SJCRH30 (cell line): ENCODE results near the gene GLCE. TPM values are rescaled to one million over a fixed set of nuclear protein-coding genes. Genes with fewer than 3 reads are reported as not detected.
"Not testable (repeated sequence)": the region's sequence is repeated elsewhere in the genome, so short reads cannot be mapped to it uniquely, and the experiment has no call there.

Experiments used
- DNase-seq, 2 experiments: peaks; one replicate each; pipeline ENCODE4 v3.0.0-alpha.2; 2015 to 2020
- H3K27ac ChIP-seq: fragments of 250-450 bp; sonication (Bioruptor Pico); 2 replicates; pipeline ENCODE4 v1.5.1; 2020; ENCODE audit warnings: mild to moderate bottlenecking, moderate library complexity
- H3K27me3 ChIP-seq: fragments of 250-450 bp; sonication (Bioruptor Pico); 2 replicates; pipeline ENCODE4 v1.5.1; 2020; ENCODE audit warnings: mild to moderate bottlenecking, moderate library complexity
- H3K36me3 ChIP-seq: fragments of 250-450 bp; sonication (Bioruptor Pico); 2 replicates; pipeline ENCODE4 v1.5.1; 2020; ENCODE audit warnings: mild to moderate bottlenecking, moderate library complexity
- H3K4me1 ChIP-seq: fragments of 250-450 bp; sonication (Bioruptor Pico); 2 replicates; pipeline ENCODE4 v1.5.1; 2020; ENCODE audit warnings: mild to moderate bottlenecking, moderate library complexity
- H3K4me3 ChIP-seq: fragments of 250-450 bp; sonication (Bioruptor Pico); 2 replicates; pipeline ENCODE4 v1.5.1; 2020; ENCODE audit warnings: mild to moderate bottlenecking, moderate library complexity
- H3K9me3 ChIP-seq: fragments of 250-450 bp; sonication (Bioruptor Pico); replicated peaks from 2 replicates; pipeline ENCODE4 v1.5.1; 2020; ENCODE audit warnings: mild to moderate bottlenecking, moderate library complexity
- total RNA-seq: library from RNA; depleted of rRNA; stranded (reverse); fragments of >200 nt; shearing (Covaris generic); gene quantifications from 2 replicates; pipeline ENCODE4 v1.2.3, GENCODE V29; 2014

Gene GLCE
- total RNA-seq, 1 experiment from 2014 or later: 51.2 TPM

DNA sequence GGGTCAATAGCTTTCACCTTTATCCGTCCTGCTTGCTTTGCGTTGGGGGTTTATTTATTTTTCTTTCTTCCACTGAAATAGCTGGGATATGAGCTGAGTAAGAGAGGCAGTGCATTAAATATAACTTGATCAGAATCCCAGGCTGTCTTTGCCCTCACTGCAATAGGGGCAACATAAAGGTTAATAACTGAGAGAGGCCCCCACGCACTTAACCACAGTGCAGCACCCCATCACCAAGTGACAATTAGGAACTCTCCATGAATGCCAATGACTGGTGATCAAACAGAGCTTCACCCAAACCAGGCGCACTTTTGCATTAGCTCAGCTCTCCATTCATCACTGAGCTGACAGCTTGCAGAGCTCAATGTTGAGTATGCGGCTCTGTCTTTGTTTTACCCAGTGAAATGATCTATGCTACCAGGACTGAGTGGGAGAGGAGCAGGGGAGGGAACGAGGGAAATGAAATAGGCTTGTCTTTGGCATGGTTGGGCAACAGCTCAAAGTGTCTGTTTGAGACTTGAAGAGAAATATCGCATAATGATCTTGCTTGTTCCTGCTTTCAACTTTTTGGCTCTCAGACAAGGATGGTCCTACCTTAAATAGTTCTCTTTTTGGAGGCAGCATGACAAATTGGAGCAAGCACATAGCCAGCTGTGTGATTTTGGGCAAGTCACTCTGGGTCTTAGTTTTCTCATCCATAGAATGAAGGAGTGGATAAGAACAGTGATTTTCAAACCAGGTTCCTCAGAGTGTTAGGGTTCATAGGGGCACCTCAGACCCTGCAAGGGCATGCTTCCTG, 14.5 kb upstream of the GLCE start:
- H3K27me3 ChIP-seq: no peaks in the 10 kb centered on the region
- no peak for DNase-seq
- no peaks in the 10 kb centered on the region for H3K9me3 ChIP-seq
- no peak overlapping the region for H3K27ac ChIP-seq
- H3K36me3 ChIP-seq: no peaks in the 10 kb centered on the region
- no peak overlapping the region for H3K4me3 ChIP-seq
- H3K4me1 ChIP-seq: peaks cover 13% of the 10 kb centered on the region; the same call in 1 of the 2 replicates

DNA sequence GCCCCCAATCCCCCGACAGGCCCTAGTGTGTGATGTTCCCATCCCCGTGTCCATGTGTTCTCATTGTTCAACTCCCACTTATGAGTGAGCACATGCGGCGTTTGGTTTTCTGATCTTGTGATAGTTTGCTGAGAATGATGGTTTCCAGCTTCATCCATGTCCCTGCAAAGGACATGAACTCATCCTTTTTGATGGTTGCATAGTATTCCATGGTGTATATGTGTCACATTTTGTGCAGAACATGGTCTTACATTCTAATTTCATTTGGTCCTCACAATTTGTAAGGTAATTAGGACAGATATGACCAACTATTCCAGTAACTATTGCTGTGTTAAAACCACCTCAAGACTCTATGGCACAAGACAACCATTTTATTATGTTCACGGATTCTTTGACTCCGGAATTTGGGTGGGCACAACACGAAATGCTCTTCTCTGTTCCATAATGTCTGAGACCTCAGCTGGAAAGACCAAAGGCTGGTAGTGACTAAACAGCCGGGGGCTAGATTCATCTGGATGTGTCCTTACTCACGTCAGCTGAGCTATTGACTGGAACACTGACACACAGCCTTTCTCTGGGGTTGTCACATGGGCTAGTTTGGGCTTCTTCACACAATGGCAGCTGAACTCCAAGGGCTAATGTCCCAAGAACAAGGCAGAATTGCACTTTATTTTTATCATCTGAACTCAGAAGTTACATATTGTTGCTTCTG, 13.6 kb upstream of the GLCE start:
- no peak overlapping the region for H3K4me3 ChIP-seq
- no peak for DNase-seq
- H3K27ac ChIP-seq: no peak overlapping the region
- H3K27me3 ChIP-seq: no peaks in the 10 kb centered on the region
- no peaks in the 10 kb centered on the region for H3K36me3 ChIP-seq
- peaks cover 6% of the 10 kb centered on the region; the same call in 1 of the 2 replicates for H3K4me1 ChIP-seq
- no peaks in the 10 kb centered on the region for H3K9me3 ChIP-seq

DNA sequence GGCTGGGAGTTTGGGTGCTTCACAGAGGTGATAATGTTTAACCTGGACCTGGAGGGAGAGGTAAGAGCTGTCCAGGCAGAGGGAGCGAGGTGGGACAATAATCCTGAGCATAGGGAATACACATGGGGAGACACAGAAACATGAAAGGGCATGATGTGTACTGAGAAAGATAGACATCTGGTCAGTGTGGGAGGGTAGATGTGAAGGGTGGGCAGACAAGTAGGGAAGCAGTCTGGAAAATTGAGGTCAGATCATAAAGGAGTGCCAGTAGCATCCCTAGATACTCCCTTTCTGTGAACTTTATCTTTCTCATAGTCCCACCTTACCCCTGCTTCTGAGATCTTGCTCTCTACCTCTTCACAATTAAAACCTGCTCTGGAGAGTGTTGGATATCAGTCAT, 12.0 kb upstream of the GLCE start:
- H3K27ac ChIP-seq: no peak overlapping the region
- no peaks in the 10 kb centered on the region for H3K27me3 ChIP-seq
- peaks cover 5% of the 10 kb centered on the region; the same call in 1 of the 2 replicates for H3K4me1 ChIP-seq
- H3K36me3 ChIP-seq: no peaks in the 10 kb centered on the region
- DNase-seq: no peak
- H3K4me3 ChIP-seq: no peak overlapping the region
- no peaks in the 10 kb centered on the region for H3K9me3 ChIP-seq

DNA sequence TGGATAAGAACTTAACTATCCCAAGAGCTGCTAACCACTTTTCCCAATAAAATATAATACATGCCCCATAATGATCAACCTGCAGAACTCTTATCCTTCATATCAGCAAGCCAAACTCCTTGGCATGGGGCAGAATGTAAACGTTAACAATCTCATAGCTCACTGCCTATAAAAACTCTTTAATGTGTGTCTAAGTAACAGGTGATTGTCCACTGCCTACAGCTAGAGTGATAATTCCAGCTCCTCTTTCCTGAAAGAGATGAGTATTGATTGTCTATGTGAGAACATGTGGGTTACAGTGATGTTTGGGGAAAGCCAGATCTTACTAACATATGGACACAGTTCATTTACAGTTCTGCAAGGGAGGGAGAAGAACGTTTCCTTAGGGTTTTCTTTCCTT, 11.3 kb upstream of the GLCE start:
- H3K27ac ChIP-seq: no peak overlapping the region
- no peaks in the 10 kb centered on the region for H3K27me3 ChIP-seq
- H3K9me3 ChIP-seq: no peaks in the 10 kb centered on the region; the same call in 1 of the 2 replicates
- H3K4me3 ChIP-seq: no peak overlapping the region
- no peaks in the 10 kb centered on the region for H3K36me3 ChIP-seq
- peaks cover 5% of the 10 kb centered on the region; the same call in 1 of the 2 replicates for H3K4me1 ChIP-seq
- DNase-seq: no peak

DNA sequence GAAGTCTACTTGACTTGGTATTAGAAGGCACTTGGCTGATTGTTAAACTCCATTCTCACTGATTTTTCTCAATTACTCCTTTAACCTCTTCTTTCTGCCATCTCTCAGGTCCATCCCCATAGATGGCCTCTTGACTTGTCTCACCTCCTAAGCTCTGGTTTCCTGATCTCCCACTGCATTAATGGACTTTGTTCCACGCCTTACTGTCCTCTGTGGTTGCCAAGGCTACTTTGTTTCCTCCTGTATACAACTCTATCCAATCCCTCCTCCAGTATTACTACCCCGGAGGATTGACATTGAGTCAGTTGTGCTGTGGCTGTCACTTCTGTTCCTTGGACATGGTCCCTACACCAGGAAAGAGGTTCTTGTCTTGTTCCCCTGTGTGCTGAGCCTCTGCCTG, 10.6 kb upstream of the GLCE start:
- no peaks in the 10 kb centered on the region for H3K36me3 ChIP-seq
- H3K4me1 ChIP-seq: peaks cover 11% of the 10 kb centered on the region; the same call in 1 of the 2 replicates
- no peaks in the 10 kb centered on the region for H3K27me3 ChIP-seq
- H3K4me3 ChIP-seq: no peak overlapping the region
- no peaks in the 10 kb centered on the region; the same call in 1 of the 2 replicates for H3K9me3 ChIP-seq
- no peak overlapping the region for H3K27ac ChIP-seq
- DNase-seq: no peak

DNA sequence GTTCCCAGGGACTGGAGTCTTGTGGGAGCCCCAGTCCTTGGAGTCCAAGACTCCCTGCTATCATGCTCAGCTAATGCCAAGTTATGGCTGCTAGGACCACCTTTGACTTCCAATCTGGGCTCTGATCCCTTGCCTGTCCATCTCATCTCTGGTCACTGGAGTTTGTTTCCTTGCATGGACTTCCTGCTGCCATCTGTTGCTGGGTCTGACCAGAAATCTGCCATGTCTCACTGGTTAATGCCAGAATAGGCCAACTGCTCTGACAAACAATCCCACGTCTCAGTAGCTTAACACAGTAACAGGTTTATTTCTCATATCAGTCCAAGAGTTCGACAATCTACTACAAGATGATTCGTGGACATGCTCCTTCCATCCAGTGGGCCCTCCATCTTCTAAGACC, 10.1 kb upstream of the GLCE start:
- H3K27ac ChIP-seq: no peak overlapping the region

DNA sequence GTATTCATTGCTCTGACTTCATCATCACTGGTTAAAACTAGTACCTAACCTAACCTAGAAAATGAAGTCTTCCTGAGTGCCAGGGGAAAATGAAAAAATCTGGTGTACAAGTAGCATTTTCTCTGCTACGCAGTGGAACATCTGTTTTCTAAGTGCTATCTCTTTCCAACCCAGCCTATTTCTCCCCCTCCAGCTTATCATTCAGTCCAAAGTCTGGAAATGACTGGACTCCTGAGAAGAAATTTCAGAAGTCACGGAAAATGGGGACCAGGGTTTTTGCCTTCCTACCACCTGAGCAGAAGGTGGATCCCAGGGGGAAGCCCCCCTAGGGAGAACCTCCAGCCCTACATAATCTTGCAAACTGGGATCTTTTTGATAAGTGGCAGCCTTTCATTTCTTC, 9.6 kb upstream of the GLCE start:
- no peak for DNase-seq
- H3K4me1 ChIP-seq: peaks cover 12% of the 10 kb centered on the region; the same call in 1 of the 2 replicates

More for the DNA sequence above, 10.1 kb upstream of the GLCE start:
- H3K9me3 ChIP-seq: no peaks in the 10 kb centered on the region; the same call in 1 of the 2 replicates
- DNase-seq: no peak
- H3K4me3 ChIP-seq: no peak overlapping the region
- no peaks in the 10 kb centered on the region for H3K27me3 ChIP-seq
- H3K36me3 ChIP-seq: no peaks in the 10 kb centered on the region
- peaks cover 12% of the 10 kb centered on the region; the same call in 1 of the 2 replicates for H3K4me1 ChIP-seq

DNA sequence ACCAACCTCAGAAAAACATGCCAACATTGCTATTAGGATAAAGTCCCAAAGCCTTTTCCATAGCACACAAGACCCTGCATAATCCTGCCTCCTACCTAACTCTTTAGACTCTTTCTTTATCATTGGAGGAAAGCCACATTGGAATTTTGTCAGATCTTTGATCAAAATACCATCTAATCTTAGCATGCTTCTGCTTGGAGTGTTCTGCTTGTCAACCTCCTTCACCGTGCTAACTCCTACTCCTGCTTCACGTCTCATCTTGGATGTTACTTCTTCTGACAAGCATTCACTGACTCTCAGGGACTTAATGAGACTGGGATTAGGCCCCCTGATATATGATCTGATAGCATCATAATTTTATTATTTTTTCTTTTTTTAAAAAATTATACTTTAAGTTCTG, 7.4 kb upstream of the GLCE start:
- DNase-seq: no peak
- peaks cover 7% of the 10 kb centered on the region; the same call in 1 of the 2 replicates for H3K4me1 ChIP-seq
- H3K27me3 ChIP-seq: no peaks in the 10 kb centered on the region
- H3K27ac ChIP-seq: no peak overlapping the region
- no peak overlapping the region for H3K4me3 ChIP-seq
- H3K9me3 ChIP-seq: no peaks in the 10 kb centered on the region; the same call in 1 of the 2 replicates
- H3K36me3 ChIP-seq: no peaks in the 10 kb centered on the region

More for the DNA sequence above, 9.6 kb upstream of the GLCE start:
- Histone ChIP-seq H3K9me3 (no peaks in the 10 kb centered on the region; the same call in 1 of the 2 replicates), H3K27ac (no peak overlapping the region), H3K4me3 (no peak overlapping the region), H3K36me3 (no peaks in the 10 kb centered on the region), H3K27me3 (no peaks in the 10 kb centered on the region)

DNA sequence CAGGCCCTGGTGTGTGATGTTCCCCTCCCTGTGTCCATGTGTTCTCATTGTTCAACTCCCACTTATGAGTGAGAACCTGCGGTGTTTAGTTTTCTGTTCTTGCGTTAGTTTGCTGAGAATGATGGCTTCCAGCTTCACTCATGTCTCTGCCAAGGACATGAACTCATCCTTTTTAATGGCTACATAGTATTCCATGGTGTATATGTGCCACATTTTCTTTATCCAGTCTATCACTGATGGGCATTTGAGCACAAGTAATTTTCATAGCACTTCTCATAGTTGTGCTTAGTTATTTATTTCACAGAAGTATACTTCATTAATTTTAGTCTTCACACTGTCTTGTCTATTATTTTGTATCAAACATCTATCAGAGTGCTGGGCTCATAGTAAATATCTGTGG, 6.8 kb upstream of the GLCE start:
- not testable (repeated sequence) for H3K27me3 ChIP-seq, DNase-seq, H3K27ac ChIP-seq, H3K4me3 ChIP-seq, H3K9me3 ChIP-seq, H3K36me3 ChIP-seq, H3K4me1 ChIP-seq

DNA sequence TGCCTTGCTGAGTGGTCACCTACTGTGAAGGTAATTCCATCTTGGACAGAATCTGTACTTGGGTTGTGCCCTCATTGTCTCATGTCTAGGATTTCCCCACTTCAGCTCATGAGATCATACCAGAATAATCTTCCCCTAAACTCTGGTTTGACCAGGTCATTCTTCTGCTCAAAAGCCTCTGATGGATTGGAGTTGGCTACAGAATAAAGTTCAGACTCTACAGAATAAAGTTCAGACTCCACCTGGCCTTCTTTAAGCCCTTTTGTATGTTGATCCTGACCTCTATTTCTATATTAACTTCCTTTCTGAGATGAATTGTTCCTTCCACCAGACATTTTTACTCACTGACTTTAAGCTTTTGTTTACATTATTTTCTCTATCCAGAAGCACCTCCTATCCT, 6.4 kb upstream of the GLCE start:
- no peak overlapping the region for H3K4me3 ChIP-seq
- DNase-seq: no peak
- no peaks in the 10 kb centered on the region for H3K36me3 ChIP-seq
- H3K9me3 ChIP-seq: no peaks in the 10 kb centered on the region; the same call in 1 of the 2 replicates
- H3K4me1 ChIP-seq: peaks cover 7% of the 10 kb centered on the region; the same call in 1 of the 2 replicates
- H3K27me3 ChIP-seq: no peaks in the 10 kb centered on the region
- no peak overlapping the region for H3K27ac ChIP-seq

DNA sequence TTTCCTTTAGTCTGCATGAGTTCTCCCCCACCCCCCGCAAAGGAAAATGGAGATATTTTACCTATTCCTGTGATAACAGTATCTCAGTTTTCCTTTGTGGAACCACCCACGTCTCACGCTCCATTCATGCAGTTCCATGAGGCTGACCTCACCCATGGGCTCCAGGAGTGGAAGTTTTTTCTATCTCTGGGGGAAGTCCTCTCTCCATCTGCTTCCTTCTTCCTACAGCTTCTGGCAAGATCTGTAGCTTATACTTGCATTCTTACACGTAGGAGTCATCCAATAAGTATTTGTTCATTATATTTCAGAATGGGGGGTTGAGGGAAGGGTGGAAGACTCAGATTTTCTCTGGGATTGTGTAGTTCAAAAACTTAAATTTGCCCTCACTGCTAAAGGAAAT, 5.8 kb upstream of the GLCE start:
- DNase-seq: no peak
- H3K27ac ChIP-seq: no peak overlapping the region
- no peak overlapping the region for H3K4me3 ChIP-seq

DNA sequence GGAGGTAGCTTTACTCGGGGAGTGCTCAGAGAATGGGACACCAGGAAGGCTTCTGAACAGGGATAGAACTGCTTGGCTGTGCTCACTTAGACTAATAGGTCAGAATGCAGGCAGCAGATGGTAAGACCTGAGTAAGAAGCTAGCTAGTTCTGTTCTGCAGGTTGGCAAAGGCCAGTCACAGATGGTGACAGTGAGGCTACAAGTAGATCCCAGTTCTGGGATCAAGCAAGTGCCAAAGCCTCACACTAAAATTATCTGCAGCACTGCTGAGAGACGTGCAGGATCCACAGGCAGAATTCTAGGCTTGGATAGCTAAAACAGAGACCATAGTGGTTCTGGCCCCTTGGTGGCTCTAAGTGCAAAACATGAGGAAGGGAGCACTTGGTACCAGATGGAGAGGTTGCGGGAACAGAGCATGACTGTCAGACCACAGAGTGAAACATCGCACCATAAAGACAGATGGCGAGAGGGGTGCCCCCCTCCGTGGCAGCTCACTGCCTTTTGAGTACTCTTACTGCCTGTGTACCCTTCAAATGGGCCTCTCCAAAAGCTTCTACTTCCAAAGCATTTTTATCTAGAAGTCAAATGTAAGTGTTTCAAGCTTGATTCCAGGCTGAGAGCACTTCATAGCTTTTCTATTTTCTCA, 3.6 kb upstream of the GLCE start:
- no peak for DNase-seq

More for the DNA sequence above, 5.8 kb upstream of the GLCE start:
- Histone ChIP-seq H3K27me3 (no peaks in the 10 kb centered on the region), H3K36me3 (no peaks in the 10 kb centered on the region), H3K9me3 (no peaks in the 10 kb centered on the region; the same call in 1 of the 2 replicates), H3K4me1 (peaks cover 7% of the 10 kb centered on the region; the same call in 1 of the 2 replicates)

DNA sequence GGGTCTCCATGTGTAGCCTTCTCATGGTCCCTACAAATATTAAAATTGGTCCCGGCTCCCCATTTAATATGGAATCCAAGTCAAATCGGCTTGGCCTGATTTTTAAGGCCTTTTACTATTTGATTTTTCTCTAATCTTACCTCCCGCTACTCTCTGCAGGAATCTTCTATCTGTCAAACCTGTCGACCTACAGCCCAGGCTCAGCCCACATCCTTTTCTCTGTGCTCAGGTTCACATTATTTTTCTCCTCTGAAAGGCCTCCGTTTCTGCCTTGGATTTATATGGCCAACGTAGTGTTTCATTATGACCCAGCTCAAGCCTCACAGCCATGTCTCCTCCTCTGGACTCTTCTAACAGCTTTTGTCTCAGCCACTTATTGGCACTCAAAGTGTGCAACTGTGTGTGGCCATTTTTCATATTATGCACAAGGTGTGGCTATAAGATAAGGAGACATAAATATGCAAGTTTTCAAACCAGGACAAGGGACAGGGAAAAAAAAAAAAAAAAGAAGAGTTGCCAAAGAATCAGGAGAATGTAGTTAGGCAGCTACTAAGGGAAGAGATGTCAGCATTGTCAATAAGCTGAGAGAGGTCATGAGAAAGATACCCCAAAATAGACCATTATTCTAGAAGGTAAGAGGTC, 2.1 kb upstream of the GLCE start:
- Histone ChIP-seq H3K9me3 (no peaks in the 10 kb centered on the region; the same call in 1 of the 2 replicates), H3K4me1 (peaks cover 7% of the 10 kb centered on the region; the same call in 1 of the 2 replicates)

More for the DNA sequence above, 3.6 kb upstream of the GLCE start:
- Histone ChIP-seq H3K27ac (no peak overlapping the region), H3K4me1 (peaks cover 7% of the 10 kb centered on the region; the same call in 1 of the 2 replicates), H3K27me3 (no peaks in the 10 kb centered on the region), H3K9me3 (no peaks in the 10 kb centered on the region; the same call in 1 of the 2 replicates), H3K36me3 (no peaks in the 10 kb centered on the region), H3K4me3 (no peak overlapping the region)

DNA sequence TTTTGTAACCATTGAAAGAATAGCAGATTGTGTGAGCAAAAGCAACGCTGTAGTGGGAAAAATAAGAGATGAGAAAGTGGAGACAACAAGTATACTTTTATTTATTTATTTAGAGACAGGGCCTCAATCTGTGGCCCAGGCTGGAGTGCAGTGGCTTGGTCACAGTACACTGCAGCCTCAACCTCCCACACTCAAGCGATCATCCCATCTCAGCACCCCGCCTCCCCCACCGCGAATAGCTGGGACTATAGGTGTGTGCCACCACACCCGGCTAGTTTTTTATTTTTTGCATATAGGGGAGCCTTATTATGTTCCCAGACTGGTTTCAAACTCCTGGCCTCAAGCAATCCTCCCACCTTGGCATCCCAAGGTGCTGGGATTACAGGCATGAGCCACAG, 1.6 kb upstream of the GLCE start:
- H3K9me3 ChIP-seq: no peaks in the 10 kb centered on the region; the same call in 1 of the 2 replicates

More for the DNA sequence above, 2.1 kb upstream of the GLCE start:
- Histone ChIP-seq H3K27me3 (no peaks in the 10 kb centered on the region), H3K27ac (no peak overlapping the region), H3K36me3 (no peaks in the 10 kb centered on the region), H3K4me3 (no peak overlapping the region)
- DNase-seq: no peak

More for the DNA sequence above, 1.6 kb upstream of the GLCE start:
- Histone ChIP-seq H3K27ac (no peak overlapping the region), H3K27me3 (no peaks in the 10 kb centered on the region), H3K4me3 (no peak overlapping the region), H3K4me1 (peaks cover 7% of the 10 kb centered on the region; the same call in 1 of the 2 replicates), H3K36me3 (no peaks in the 10 kb centered on the region)
- no peak for DNase-seq
